GM18511 (cell line): ENCODE measurements around the gene TET2.

ENCODE experiments used
- ATAC-seq: cut with Tn5 transposase; IDR thresholded peaks from one replicate; pipeline ENCODE4 v1.9.1; 2021; ENCODE audit warnings: mild to moderate bottlenecking, moderate library complexity; ENCODE audit not compliant: unreplicated experiment

TET2 gene

GRCh38 chr4:105140684-105141490 lies 5.8 kb upstream of the TET2 start:
- ATAC-seq, result peak; percentile 49

- no peak for ATAC-seq
Observed at GRCh38 chr4:105145156-105145902, 1.3 kb upstream of the TET2 start.

- ATAC-seq, result peak; percentile 27
Observed at GRCh38 chr4:105145903-105146275, 787 bp upstream of the TET2 start.

GRCh38 chr4:105147016-105147552 lies 408 bp downstream of the TET2 start:
- ATAC-seq, result peak; percentile 17

GRCh38 chr4:105147553-105148161 lies 981 bp downstream of the TET2 start:
- ATAC-seq, result no peak

- no peak for ATAC-seq
Observed at GRCh38 chr4:105148356-105148755, 1.7 kb downstream of the TET2 start.

- ATAC-seq, result no peak
Observed at GRCh38 chr4:105148776-105149175, 2.1 kb downstream of the TET2 start.

GRCh38 chr4:105149771-105150170 lies 3.1 kb downstream of the TET2 start:
- ATAC-seq, result no peak

GRCh38 chr4:105150503-105150902 lies 3.8 kb downstream of the TET2 start:
- no peak for ATAC-seq

GRCh38 chr4:105153749-105154148 lies 7.1 kb downstream of the TET2 start:
- ATAC-seq, result no peak

GRCh38 chr4:105154576-105154975 lies 7.9 kb downstream of the TET2 start:
- no peak for ATAC-seq

- no peak for ATAC-seq
Observed at GRCh38 chr4:105155426-105155825, 8.8 kb downstream of the TET2 start.

GRCh38 chr4:105158837-105159236 lies 12.2 kb downstream of the TET2 start:
- ATAC-seq, result no peak

GRCh38 chr4:105162123-105162796 lies 15.6 kb downstream of the TET2 start:
- ATAC-seq, result no peak

GRCh38 chr4:105164548-105164947 lies 17.9 kb downstream of the TET2 start:
- no peak for ATAC-seq

- no peak for ATAC-seq
Observed at GRCh38 chr4:105166066-105166465, 19.4 kb downstream of the TET2 start.

- no peak for ATAC-seq
Observed at GRCh38 chr4:105170711-105171110, 24.0 kb downstream of the TET2 start.

GRCh38 chr4:105171912-105172311 lies 25.2 kb downstream of the TET2 start:
- ATAC-seq, result no peak

GRCh38 chr4:105174098-105174497 lies 27.4 kb downstream of the TET2 start:
- ATAC-seq, result no peak

GRCh38 chr4:105179539-105180401 lies 33.1 kb downstream of the TET2 start:
- ATAC-seq, result peak; percentile 67
